ENCODE results near the gene CFAP61.

Gene CFAP61

GRCh38 chr20:20317621-20318364, 265.5 kb downstream of the CFAP61 start:
- Histone ChIP-seq H3K27me3 (ENCODE audit: insufficient read depth, low read length) (no peaks in the 10 kb centered on the region), H3K4me1 (ENCODE audit: insufficient read depth, low read length) (no peaks in the 10 kb centered on the region), H3K27ac (ENCODE audit: low read length) (no peak overlapping the region), H3K9me3 (ENCODE audit: insufficient read depth, low read depth, low read length) (peaks cover 10% of the 10 kb centered on the region), H3K4me3 (ENCODE audit: low read length) (no peak overlapping the region), H3K9ac (ENCODE audit: low read depth, low read length) (no peak overlapping the region), H3K36me3 (ENCODE audit: insufficient read depth, low read depth, low read length) (no peaks in the 10 kb centered on the region)

GRCh38 chr20:20318365-20319161, 266.2 kb downstream of the CFAP61 start:
- H3K27me3 ChIP-seq (ENCODE audit: insufficient read depth, low read length) = no peaks in the 10 kb centered on the region
- no peaks in the 10 kb centered on the region for H3K36me3 ChIP-seq (ENCODE audit: insufficient read depth, low read depth, low read length)
- no peaks in the 10 kb centered on the region for H3K4me1 ChIP-seq (ENCODE audit: insufficient read depth, low read length)
- no peak overlapping the region for H3K4me3 ChIP-seq (ENCODE audit: low read length)
- no peak overlapping the region for H3K9ac ChIP-seq (ENCODE audit: low read depth, low read length)
- no peak overlapping the region for H3K27ac ChIP-seq (ENCODE audit: low read length)
- H3K9me3 ChIP-seq (ENCODE audit: insufficient read depth, low read depth, low read length) = peaks cover 5% of the 10 kb centered on the region

- Histone ChIP-seq H3K9me3 (ENCODE audit: insufficient read depth, low read depth, low read length) (no peaks in the 10 kb centered on the region), H3K4me1 (ENCODE audit: insufficient read depth, low read length) (no peaks in the 10 kb centered on the region), H3K36me3 (ENCODE audit: insufficient read depth, low read depth, low read length) (no peaks in the 10 kb centered on the region), H3K27ac (ENCODE audit: low read length) (no peak overlapping the region), H3K4me3 (ENCODE audit: low read length) (no peak overlapping the region), H3K9ac (ENCODE audit: low read depth, low read length) (no peak overlapping the region), H3K27me3 (ENCODE audit: insufficient read depth, low read length) (no peaks in the 10 kb centered on the region)
Observed at GRCh38 chr20:20321134-20321533, 268.8 kb downstream of the CFAP61 start.

GRCh38 chr20:20321917-20322316, 269.6 kb downstream of the CFAP61 start:
- no peaks in the 10 kb centered on the region for H3K4me1 ChIP-seq (ENCODE audit: insufficient read depth, low read length)
- H3K27me3 ChIP-seq (ENCODE audit: insufficient read depth, low read length) = no peaks in the 10 kb centered on the region
- no peaks in the 10 kb centered on the region for H3K9me3 ChIP-seq (ENCODE audit: insufficient read depth, low read depth, low read length)
- H3K9ac ChIP-seq (ENCODE audit: low read depth, low read length) = no peak overlapping the region
- no peak overlapping the region for H3K27ac ChIP-seq (ENCODE audit: low read length)
- no peaks in the 10 kb centered on the region for H3K36me3 ChIP-seq (ENCODE audit: insufficient read depth, low read depth, low read length)
- no peak overlapping the region for H3K4me3 ChIP-seq (ENCODE audit: low read length)

GRCh38 chr20:20322912-20323311, 270.6 kb downstream of the CFAP61 start:
- Histone ChIP-seq H3K4me1 (ENCODE audit: insufficient read depth, low read length) (no peaks in the 10 kb centered on the region), H3K9me3 (ENCODE audit: insufficient read depth, low read depth, low read length) (no peaks in the 10 kb centered on the region), H3K27me3 (ENCODE audit: insufficient read depth, low read length) (no peaks in the 10 kb centered on the region), H3K27ac (ENCODE audit: low read length) (no peak overlapping the region), H3K4me3 (ENCODE audit: low read length) (no peak overlapping the region), H3K9ac (ENCODE audit: low read depth, low read length) (no peak overlapping the region), H3K36me3 (ENCODE audit: insufficient read depth, low read depth, low read length) (no peaks in the 10 kb centered on the region)

GRCh38 chr20:20327746-20328145, 275.4 kb downstream of the CFAP61 start:
- H3K36me3 ChIP-seq (ENCODE audit: insufficient read depth, low read depth, low read length) = no peaks in the 10 kb centered on the region
- no peak overlapping the region for H3K9ac ChIP-seq (ENCODE audit: low read depth, low read length)
- H3K27ac ChIP-seq (ENCODE audit: low read length) = no peak overlapping the region
- no peaks in the 10 kb centered on the region for H3K27me3 ChIP-seq (ENCODE audit: insufficient read depth, low read length)
- H3K9me3 ChIP-seq (ENCODE audit: insufficient read depth, low read depth, low read length) = no peaks in the 10 kb centered on the region
- H3K4me3 ChIP-seq (ENCODE audit: low read length) = no peak overlapping the region
- no peaks in the 10 kb centered on the region for H3K4me1 ChIP-seq (ENCODE audit: insufficient read depth, low read length)

GRCh38 chr20:20329564-20329963, 277.2 kb downstream of the CFAP61 start:
- Histone ChIP-seq H3K9ac (ENCODE audit: low read depth, low read length) (no peak overlapping the region), H3K27me3 (ENCODE audit: insufficient read depth, low read length) (no peaks in the 10 kb centered on the region), H3K4me3 (ENCODE audit: low read length) (no peak overlapping the region), H3K27ac (ENCODE audit: low read length) (no peak overlapping the region), H3K36me3 (ENCODE audit: insufficient read depth, low read depth, low read length) (no peaks in the 10 kb centered on the region), H3K9me3 (ENCODE audit: insufficient read depth, low read depth, low read length) (no peaks in the 10 kb centered on the region), H3K4me1 (ENCODE audit: insufficient read depth, low read length) (no peaks in the 10 kb centered on the region)

GRCh38 chr20:20331156-20331555, 278.8 kb downstream of the CFAP61 start:
- Histone ChIP-seq H3K27me3 (ENCODE audit: insufficient read depth, low read length) (no peaks in the 10 kb centered on the region), H3K4me1 (ENCODE audit: insufficient read depth, low read length) (no peaks in the 10 kb centered on the region), H3K36me3 (ENCODE audit: insufficient read depth, low read depth, low read length) (no peaks in the 10 kb centered on the region), H3K27ac (ENCODE audit: low read length) (no peak overlapping the region), H3K9me3 (ENCODE audit: insufficient read depth, low read depth, low read length) (no peaks in the 10 kb centered on the region), H3K4me3 (ENCODE audit: low read length) (no peak overlapping the region), H3K9ac (ENCODE audit: low read depth, low read length) (no peak overlapping the region)

- Histone ChIP-seq H3K27me3 (ENCODE audit: insufficient read depth, low read length) (no peaks in the 10 kb centered on the region), H3K4me1 (ENCODE audit: insufficient read depth, low read length) (no peaks in the 10 kb centered on the region), H3K9ac (ENCODE audit: low read depth, low read length) (no peak overlapping the region), H3K4me3 (ENCODE audit: low read length) (no peak overlapping the region), H3K9me3 (ENCODE audit: insufficient read depth, low read depth, low read length) (no peaks in the 10 kb centered on the region; the same call in 1 of the 2 replicates), H3K36me3 (ENCODE audit: insufficient read depth, low read depth, low read length) (no peaks in the 10 kb centered on the region), H3K27ac (ENCODE audit: low read length) (no peak overlapping the region)
Observed at GRCh38 chr20:20331817-20332216, 279.5 kb downstream of the CFAP61 start.

- no peaks in the 10 kb centered on the region for H3K36me3 ChIP-seq (ENCODE audit: insufficient read depth, low read depth, low read length)
- H3K27ac ChIP-seq (ENCODE audit: low read length) = no peak overlapping the region
- H3K9me3 ChIP-seq (ENCODE audit: insufficient read depth, low read depth, low read length) = no peaks in the 10 kb centered on the region; the same call in 1 of the 2 replicates
- H3K9ac ChIP-seq (ENCODE audit: low read depth, low read length) = no peak overlapping the region
- no peaks in the 10 kb centered on the region for H3K27me3 ChIP-seq (ENCODE audit: insufficient read depth, low read length)
- no peaks in the 10 kb centered on the region for H3K4me1 ChIP-seq (ENCODE audit: insufficient read depth, low read length)
- H3K4me3 ChIP-seq (ENCODE audit: low read length) = no peak overlapping the region
Observed at GRCh38 chr20:20333866-20334265, 281.5 kb downstream of the CFAP61 start.

- no peak overlapping the region for H3K9ac ChIP-seq (ENCODE audit: low read depth, low read length)
- no peak overlapping the region for H3K27ac ChIP-seq (ENCODE audit: low read length)
- H3K27me3 ChIP-seq (ENCODE audit: insufficient read depth, low read length) = no peaks in the 10 kb centered on the region
- no peaks in the 10 kb centered on the region; the same call in 1 of the 2 replicates for H3K9me3 ChIP-seq (ENCODE audit: insufficient read depth, low read depth, low read length)
- H3K36me3 ChIP-seq (ENCODE audit: insufficient read depth, low read depth, low read length) = no peaks in the 10 kb centered on the region
- H3K4me1 ChIP-seq (ENCODE audit: insufficient read depth, low read length) = no peaks in the 10 kb centered on the region
- no peak overlapping the region for H3K4me3 ChIP-seq (ENCODE audit: low read length)
Observed at GRCh38 chr20:20334489-20334888, 282.2 kb downstream of the CFAP61 start.
